HEK293 (cell line): Measurements from ENCODE around the gene PET117.
"Not testable (repeated sequence)": the region's sequence is repeated elsewhere in the genome, so short reads cannot be mapped to it uniquely, and the experiment has no call there.

ENCODE experiments used
- CTCF ChIA-PET: fragments of 350-600 bp; formaldehyde crosslinking; extraction: SDS; loops from one replicate; lab custom pipeline; 2021; ENCODE audit warnings: antibody characterized with exemption; lab: Yijun Ruan, JAX
- POLR2A ChIA-PET: fragments of 300-600 bp; formaldehyde crosslinking; extraction: SDS; loops from one replicate; lab custom pipeline; 2020; ENCODE audit warnings: antibody characterized with exemption, inconsistent platforms; lab: Yijun Ruan, JAX
- H3K27ac ChIP-seq: fragments of 200-500 bp; sonication (Bioruptor generic); 2 replicates; pipeline ENCODE4 v1.5.1; 2014; ENCODE audit warnings: low read depth, low read length, control low read depth, inconsistent platforms; ENCODE audit errors: extremely low read depth
- H3K36me3 ChIP-seq, 2 experiments: fragments of 200-500 bp in 1 of 2; sonication (Bioruptor generic) in 1 of 2; 1 replicate in 1 of 2; 2 replicates in 1 of 2; pipeline ENCODE4 v1.5.1; 2014 to 2017; ENCODE audit warnings: inconsistent platforms in 2 of 2, low read length in 2 of 2; ENCODE audit not compliant: control insufficient read depth in 2 of 2, insufficient read depth in 1 of 2
- H3K4me1 ChIP-seq: fragments of 200-500 bp; sonication (Bioruptor generic); 2 replicates; pipeline ENCODE4 v1.5.1; 2014; ENCODE audit warnings: mild to moderate bottlenecking, low read length, inconsistent platforms; ENCODE audit not compliant: control insufficient read depth, insufficient read depth
- H3K4me3 ChIP-seq: 2 replicates; pipeline ENCODE4 v1.5.1; 2011; ENCODE audit warnings: low read depth, mild to moderate bottlenecking, control low read depth, low read length, moderate library complexity
- H3K9me3 ChIP-seq: fragments of 200-500 bp; sonication (Bioruptor generic); 2 replicates; pipeline ENCODE4 v1.5.1; 2014; ENCODE audit warnings: low read depth, low read length, inconsistent platforms; ENCODE audit not compliant: control insufficient read depth, insufficient read depth
- HIC1 ChIP-seq: fragments of 450-650 bp; formaldehyde crosslinking; IDR thresholded peaks from 2 replicates; pipeline ENCODE4 v1.5.1; 2016; ENCODE audit warnings: missing biosample characterization, missing genetic modification characterization
- HOXA7 ChIP-seq: sonication (generic); formaldehyde crosslinking; IDR thresholded peaks from 2 replicates; pipeline ENCODE4 v1.8.1; 2022; ENCODE audit warnings: missing genetic modification reagents, borderline replicate concordance
- OVOL3 ChIP-seq: fragments of 450-650 bp; formaldehyde crosslinking; IDR thresholded peaks from 2 replicates; pipeline ENCODE4 v1.5.1; 2016; ENCODE audit warnings: missing biosample characterization, missing genetic modification characterization
- RBAK ChIP-seq: fragments of 450-650 bp; formaldehyde crosslinking; IDR thresholded peaks from 2 replicates; pipeline ENCODE4 v1.5.1; 2016; ENCODE audit warnings: missing biosample characterization, missing genetic modification characterization
- SALL2 ChIP-seq: fragments of 450-650 bp; formaldehyde crosslinking; IDR thresholded peaks from 2 replicates; pipeline ENCODE4 v1.5.0; 2017; ENCODE audit warnings: missing biosample characterization, mild to moderate bottlenecking, missing genetic modification characterization, borderline replicate concordance
- YY1 ChIP-seq: fragments of 450-650 bp; formaldehyde crosslinking; IDR thresholded peaks from 2 replicates; pipeline ENCODE4 v1.5.1; 2018; ENCODE audit warnings: missing biosample characterization, missing genetic modification characterization
- ZBTB10 ChIP-seq: fragments of 450-650 bp; formaldehyde crosslinking; IDR thresholded peaks from 2 replicates; pipeline ENCODE4 v1.5.1; 2016; ENCODE audit warnings: missing biosample characterization, missing genetic modification characterization
- ZBTB11 ChIP-seq: fragments of 450-650 bp; formaldehyde crosslinking; conservative IDR thresholded peaks from 2 replicates; pipeline ENCODE4 v1.5.1; 2016; ENCODE audit warnings: low read depth, missing biosample characterization, missing genetic modification characterization
- ZBTB6 ChIP-seq: fragments of 450-650 bp; formaldehyde crosslinking; IDR thresholded peaks from 2 replicates; pipeline ENCODE4 v1.5.1; 2017; ENCODE audit warnings: missing biosample characterization, missing genetic modification characterization
- ZIC2 ChIP-seq: fragments of 450-650 bp; formaldehyde crosslinking; IDR thresholded peaks from 2 replicates; pipeline ENCODE4 v1.5.1; 2016; ENCODE audit warnings: missing biosample characterization, missing genetic modification characterization
- ZNF140 ChIP-seq: fragments of 450-650 bp; formaldehyde crosslinking; IDR thresholded peaks from 2 replicates; pipeline ENCODE4 v1.5.1; 2016; ENCODE audit warnings: missing biosample characterization, missing genetic modification characterization
- ZNF221 ChIP-seq: fragments of 450-650 bp; formaldehyde crosslinking; IDR thresholded peaks from 2 replicates; pipeline ENCODE4 v1.5.1; 2017; ENCODE audit warnings: missing biosample characterization, missing genetic modification characterization, borderline replicate concordance
- ZNF248 ChIP-seq: fragments of 450-650 bp; formaldehyde crosslinking; IDR thresholded peaks from 2 replicates; pipeline ENCODE4 v1.5.1; 2017; ENCODE audit warnings: missing biosample characterization, missing genetic modification characterization
- ZNF311 ChIP-seq: fragments of 450-650 bp; formaldehyde crosslinking; IDR thresholded peaks from 2 replicates; pipeline ENCODE4 v1.5.1; 2017; ENCODE audit warnings: missing biosample characterization, missing genetic modification characterization, borderline replicate concordance
- ZNF560 ChIP-seq: fragments of 450-650 bp; formaldehyde crosslinking; IDR thresholded peaks from 2 replicates; pipeline ENCODE4 v1.5.1; 2017; ENCODE audit warnings: missing biosample characterization, missing genetic modification characterization, borderline replicate concordance
- ZNF561 ChIP-seq: fragments of 450-650 bp; IDR thresholded peaks from 2 replicates; pipeline ENCODE4 v1.5.1; 2018; ENCODE audit warnings: missing biosample characterization, missing genetic modification characterization, borderline replicate concordance
- ZNF621 ChIP-seq: fragments of 450-650 bp; formaldehyde crosslinking; IDR thresholded peaks from 2 replicates; pipeline ENCODE4 v1.5.1; 2017; ENCODE audit warnings: missing biosample characterization, missing genetic modification characterization
- ZNF626 ChIP-seq: fragments of 450-650 bp; sonication (Bioruptor Pico); formaldehyde crosslinking; IDR thresholded peaks from 2 replicates; pipeline ENCODE4 v1.5.1; 2018; ENCODE audit warnings: missing biosample characterization, missing genetic modification characterization, inconsistent platforms
- ZNF692 ChIP-seq: fragments of 450-650 bp; formaldehyde crosslinking; IDR thresholded peaks from 2 replicates; pipeline ENCODE4 v1.5.1; 2016; ENCODE audit warnings: missing biosample characterization, missing genetic modification characterization
- ZNF701 ChIP-seq: fragments of 450-650 bp; formaldehyde crosslinking; IDR thresholded peaks from 2 replicates; pipeline ENCODE4 v1.5.1; 2016; ENCODE audit warnings: missing biosample characterization, missing genetic modification characterization
- ZNF704 ChIP-seq: fragments of 450-650 bp; formaldehyde crosslinking; IDR thresholded peaks from 2 replicates; pipeline ENCODE4 v1.5.1; 2016; ENCODE audit warnings: missing biosample characterization, missing genetic modification characterization

PET117 gene

GRCh38 chr20:18108326-18108725 lies 29.3 kb upstream of the PET117 start (continued):
- TF ChIP-seq ZBTB11 (tag by site-specific recombination) (no peak), ZNF621 (no peak), ZBTB6 (tag by site-specific recombination) (no peak), ZIC2 (tag by site-specific recombination) (no peak), HIC1 (tag by site-specific recombination) (no peak), RBAK (tag by site-specific recombination) (no peak), HOXA7 (no peak), ZNF248 (no peak)

GRCh38 chr20:18128574-18128973 lies 9.1 kb upstream of the PET117 start:
- H3K9me3 ChIP-seq, POLR2A ChIA-PET, H3K4me1 ChIP-seq, H3K4me3 ChIP-seq, CTCF ChIA-PET, H3K27ac ChIP-seq, H3K36me3 ChIP-seq: not testable (repeated sequence)

- CTCF ChIA-PET: no interaction called here
- POLR2A ChIA-PET: no interaction called here
- no peak for TF ChIP-seq OVOL3 (tag by site-specific recombination)
- TF ChIP-seq YY1 (tag by site-specific recombination): no peak
- no peak for TF ChIP-seq ZNF704 (tag by site-specific recombination)
- no peak for TF ChIP-seq ZNF626
- TF ChIP-seq ZNF561 (tag by site-specific recombination): no peak
- TF ChIP-seq ZNF560: no peak
- TF ChIP-seq ZNF311 (tag by site-specific recombination): no peak
- no peak for TF ChIP-seq ZNF140
- TF ChIP-seq SALL2: no peak
- TF ChIP-seq ZNF692: no peak
- no peak for TF ChIP-seq ZBTB10
- no peak for TF ChIP-seq ZNF221
- TF ChIP-seq ZNF701 (tag by site-specific recombination): no peak
Measured at GRCh38 chr20:18132663-18133062, 5.0 kb upstream of the PET117 start.

More at GRCh38 chr20:18132663-18133062, 5.0 kb upstream of the PET117 start:
- Histone ChIP-seq H3K36me3 (no peaks in the 10 kb centered on the region), H3K4me3 (no peak overlapping the region), H3K9me3 (no peaks in the 10 kb centered on the region), H3K27ac (no peak overlapping the region), H3K4me1 (no peaks in the 10 kb centered on the region)
